ELF-1 (cell line): ENCODE data around the gene CASKIN1.
A peak's percentile ranks its signal among the peaks of the same experiment; 100 is the strongest.

Experiments
- DNase-seq: peaks from one replicate; pipeline ENCODE4 v3.0.0-alpha.2; 2016; ENCODE audit warnings: low read depth, low spot score

CASKIN1 gene

DNA sequence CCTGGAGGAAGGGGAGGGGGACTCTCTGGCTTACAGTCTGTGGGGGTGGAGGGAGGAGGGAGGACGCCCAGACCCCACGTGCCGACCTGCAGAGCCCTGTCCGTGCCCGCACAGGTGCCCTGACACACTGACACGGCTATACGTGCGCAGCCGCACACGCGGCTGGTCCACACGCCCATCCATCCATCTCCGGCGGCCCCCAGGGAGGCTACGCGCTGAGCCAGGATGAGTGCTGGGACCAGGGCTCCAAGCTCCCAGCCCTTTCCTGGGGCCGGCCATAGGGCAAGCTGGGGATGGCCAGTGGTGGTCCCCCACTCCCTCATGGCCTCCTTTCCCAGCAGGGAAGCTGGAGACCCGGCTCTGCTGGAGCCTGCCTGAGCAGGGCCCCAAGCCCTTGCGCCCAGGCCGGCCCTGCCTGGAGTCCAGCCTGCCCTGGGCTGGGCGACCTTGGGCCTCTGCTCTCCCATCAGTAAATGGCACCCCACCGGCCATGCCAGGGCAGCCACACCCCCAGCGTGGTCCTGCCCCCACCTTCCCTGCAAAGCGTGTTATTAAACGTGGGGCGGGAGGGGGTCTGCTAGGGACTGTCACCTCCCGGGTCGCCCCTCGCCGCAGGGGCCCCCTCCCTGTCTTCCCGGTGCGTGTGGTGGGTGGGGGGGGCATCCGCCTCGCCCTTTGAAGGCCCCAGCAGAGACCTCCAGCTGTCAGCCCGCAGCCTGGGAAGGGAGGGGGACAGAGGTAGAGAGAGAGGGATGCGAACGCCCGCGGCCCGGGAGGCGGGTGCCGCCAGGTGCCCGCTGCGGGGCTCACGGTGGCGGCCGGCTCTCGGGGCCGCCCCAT lies 863 bp downstream of the CASKIN1 start:
- DNase-seq, result no peak

DNA sequence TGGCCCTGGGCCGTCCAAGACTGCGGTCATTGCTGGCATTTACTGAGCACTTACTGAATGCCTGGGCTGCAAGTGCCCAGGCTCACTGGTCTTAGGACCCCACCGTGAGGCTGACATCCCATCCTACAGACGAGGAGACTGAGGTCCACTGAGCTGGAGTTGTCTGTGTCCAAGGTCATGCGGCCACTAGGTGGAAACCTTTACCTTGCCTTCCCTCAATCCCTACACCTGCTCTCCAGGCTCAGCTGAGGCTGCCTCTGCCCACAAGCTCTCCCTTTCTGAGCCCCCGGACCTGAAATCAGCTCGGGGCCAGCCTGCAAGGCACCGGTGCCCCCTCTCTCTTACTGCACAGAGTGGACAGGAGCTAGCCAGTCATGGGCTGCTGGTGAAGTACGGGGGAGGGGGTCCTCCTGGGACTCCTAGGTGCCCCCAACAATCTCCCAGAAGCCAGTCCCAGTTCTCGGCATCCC lies 1.5 kb downstream of the CASKIN1 start:
- DNase-seq, result peak; percentile 85

DNA sequence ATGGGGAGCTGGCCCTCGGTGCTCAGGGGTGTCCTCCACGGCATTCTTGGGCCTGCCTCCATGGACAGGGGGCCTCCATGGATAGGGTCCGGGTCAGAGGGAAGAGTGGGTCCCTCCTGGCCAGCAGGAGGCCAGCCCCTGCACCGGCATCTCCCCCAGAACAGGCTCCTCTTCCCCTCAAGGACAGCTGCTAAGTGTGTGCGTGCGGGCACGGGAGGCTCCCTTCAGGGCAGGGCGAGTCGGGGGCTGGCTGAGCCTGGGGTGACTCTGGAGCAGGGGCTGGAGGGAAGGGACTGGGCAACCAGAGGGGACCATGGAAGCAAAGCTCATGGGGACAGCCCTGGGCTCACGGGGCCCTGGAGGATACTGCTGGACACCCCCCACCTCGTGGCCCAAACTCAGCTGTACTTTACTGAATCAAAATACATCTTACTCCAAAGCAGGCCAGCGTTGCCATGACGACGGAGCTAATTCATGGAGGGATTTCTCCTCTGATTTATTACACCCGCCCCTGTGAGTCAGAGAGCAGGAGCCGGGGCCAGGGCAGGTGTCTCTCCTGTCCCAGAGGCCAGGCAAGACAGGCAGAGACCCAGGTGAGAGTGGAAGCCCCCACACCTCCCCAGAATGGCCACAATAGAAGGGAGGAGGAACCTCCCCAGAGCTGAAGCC lies 2.1 kb downstream of the CASKIN1 start:
- no peak for DNase-seq

DNA sequence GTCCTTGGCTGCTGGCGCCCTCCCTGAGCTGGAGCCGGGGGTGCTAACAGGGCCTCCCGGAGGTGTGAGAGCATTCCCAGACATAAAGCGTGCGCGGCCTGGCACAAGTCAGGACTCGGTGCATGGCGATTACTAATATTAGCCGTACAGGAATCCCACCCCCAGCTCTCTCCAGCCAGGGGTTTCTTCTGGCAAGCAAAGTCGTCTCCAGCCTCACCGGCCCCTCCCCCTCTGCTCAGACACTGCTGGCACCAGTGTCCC lies 5.0 kb downstream of the CASKIN1 start:
- no peak for DNase-seq

DNA sequence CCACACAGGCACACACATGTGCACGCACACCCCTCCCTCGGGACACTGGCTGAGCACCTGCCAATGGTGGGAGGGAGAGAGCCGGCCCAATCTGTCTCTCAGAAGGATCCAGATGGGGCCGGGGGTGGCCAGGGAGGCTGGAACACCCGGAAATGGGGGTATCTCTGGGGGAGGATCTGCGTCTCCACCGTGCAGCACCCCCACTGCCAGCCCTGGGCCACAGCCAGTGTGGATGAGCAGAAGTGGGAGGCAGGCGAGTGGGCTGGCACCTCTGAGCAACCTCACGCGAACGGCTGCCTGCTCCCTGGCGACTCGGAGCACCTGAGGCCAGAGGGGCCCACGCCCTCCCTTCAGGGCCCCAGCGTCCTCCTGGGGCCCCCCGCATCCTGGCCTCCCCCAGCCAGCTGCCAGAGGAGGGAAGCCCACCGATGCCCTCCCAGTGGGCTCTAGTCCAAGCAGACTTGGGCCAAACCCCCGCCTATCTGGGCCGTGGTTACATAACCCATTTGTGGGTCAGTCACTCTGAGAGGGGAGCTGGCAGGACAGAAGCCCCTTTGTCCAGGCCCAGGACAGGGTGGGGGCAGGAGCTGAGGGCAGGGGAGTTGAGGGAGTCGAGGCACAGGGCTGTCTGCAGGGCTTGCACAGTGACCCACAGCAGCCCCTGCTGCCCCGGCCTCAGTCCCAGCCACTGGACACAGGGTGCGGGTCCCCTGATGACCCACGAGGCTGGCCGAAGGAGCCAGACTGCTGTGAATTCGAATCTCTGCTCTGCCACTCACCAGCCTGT lies 5.6 kb downstream of the CASKIN1 start:
- DNase-seq, result no peak

DNA sequence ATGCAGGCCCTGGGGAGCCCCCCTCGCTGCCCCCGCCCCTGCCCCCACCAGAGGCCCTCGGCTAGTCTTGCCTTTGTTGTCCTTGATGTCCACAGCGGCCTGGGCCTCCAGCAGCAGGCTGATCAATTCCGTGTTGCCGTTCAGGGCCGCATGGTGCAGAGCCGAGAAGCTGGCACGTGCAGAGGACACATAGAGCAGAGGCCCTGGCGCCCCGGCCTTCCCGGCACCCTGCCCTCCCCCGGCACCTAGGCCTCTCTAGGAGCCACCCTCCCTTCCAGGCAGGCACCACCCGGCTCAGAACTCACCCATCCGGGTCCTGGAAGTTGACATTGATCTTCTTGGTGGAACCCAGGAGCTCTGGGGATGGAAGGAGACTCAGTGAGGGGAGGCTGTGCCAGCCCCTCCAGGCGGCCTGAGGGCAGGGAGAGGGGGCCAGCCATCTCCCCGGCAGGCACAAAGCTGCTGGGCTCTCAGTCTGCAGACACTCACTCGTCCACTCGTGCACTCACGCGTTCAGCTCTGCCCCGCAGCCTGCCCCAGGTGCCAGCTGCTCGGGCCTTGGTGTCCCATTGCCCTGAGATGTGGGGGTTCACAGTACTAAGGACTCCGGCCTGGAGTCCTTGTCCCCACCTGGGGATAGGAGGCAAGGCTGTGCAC lies 6.3 kb downstream of the CASKIN1 start:
- DNase-seq, result no peak

DNA sequence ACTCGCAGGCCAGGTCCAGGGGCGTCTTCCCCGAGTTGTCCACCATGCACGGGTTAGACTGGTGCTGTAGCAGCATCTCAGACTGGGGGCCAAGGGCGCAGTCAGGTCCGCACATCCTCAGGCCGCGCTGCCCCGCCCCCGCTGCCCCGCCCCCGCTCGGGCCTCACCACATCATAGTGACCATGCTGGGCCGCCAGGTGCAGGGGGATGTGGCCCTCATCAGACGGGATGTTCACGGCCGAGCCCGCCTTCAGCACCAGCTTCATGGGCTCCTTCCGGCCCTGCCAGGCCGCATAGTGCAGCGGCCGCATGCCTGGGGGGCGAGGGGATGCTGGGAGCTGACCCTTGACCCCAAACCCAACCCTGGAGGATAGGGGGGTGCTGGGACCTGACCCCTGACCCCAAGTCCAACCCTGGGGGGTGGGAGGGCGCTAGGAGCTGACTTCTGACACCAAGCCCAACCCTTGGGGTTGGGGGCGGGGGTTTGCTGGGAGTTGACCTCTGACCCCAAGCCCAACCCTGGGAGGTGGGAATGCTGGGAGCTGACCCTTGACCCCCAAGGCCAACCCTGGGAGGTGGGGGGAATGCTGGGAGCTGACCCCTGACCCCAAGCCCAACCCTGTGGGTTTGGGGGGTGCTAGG lies 7.0 kb downstream of the CASKIN1 start:
- peak; percentile 35 for DNase-seq

DNA sequence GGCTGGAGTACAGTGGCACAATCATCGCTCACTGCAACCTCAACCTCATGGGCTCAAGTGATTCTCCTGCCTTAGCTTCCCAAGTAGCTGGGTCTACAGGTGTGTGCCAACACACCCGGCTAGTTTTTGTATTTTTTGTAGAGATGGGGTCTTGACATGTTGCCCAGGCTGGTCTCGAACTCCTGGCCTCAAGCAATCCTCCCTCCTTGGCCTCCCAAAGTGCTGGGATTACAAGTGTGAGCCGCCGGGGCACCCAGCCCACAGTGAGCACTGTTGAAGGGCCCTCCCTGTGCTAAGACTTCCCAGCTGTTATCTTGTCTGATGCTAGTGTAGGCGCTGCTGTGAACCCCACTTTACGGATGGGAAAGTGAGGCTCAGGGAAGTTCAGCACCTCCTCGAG lies 8.0 kb downstream of the CASKIN1 start:
- no peak for DNase-seq

DNA sequence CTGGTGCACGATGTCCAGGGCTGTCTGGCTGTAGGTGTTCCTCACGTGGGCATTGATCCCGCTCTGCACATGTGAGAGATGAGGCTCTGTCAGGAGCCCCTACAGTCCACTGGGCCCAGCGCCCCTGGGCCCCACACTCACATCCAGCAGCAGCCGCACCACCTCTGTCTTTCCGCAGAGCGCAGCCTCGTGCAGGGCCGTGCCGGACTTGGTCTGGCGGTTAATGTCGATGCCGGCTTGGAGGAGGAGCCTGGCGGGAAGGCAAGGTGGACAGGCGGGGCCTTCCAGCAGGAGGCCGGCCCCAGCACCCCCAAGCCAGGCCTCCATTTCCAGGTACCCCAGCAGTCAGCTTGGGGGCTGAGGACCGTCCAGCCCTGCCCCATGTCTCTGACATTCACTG lies 9.2 kb downstream of the CASKIN1 start:
- no peak for DNase-seq

DNA sequence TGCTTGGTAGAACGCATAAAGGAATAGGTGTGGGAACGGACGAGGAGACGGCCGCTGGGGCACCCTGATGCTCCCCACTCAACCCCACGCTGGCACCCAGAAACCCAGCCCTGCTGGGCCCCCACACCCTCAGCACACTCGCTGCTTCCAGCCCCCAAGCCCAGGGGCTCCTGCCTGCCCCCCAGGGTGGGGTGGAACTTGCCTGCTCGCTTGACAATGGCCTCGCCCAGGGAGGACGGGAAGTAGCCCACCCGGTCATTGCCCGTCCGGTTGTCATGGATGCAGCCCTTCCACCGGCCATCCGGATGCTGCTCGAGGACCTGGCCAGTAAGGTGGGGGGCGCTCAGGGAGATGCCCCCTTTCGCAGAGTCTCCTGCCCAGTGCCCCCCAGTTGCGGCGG lies 9.9 kb downstream of the CASKIN1 start:
- DNase-seq, result no peak

DNA sequence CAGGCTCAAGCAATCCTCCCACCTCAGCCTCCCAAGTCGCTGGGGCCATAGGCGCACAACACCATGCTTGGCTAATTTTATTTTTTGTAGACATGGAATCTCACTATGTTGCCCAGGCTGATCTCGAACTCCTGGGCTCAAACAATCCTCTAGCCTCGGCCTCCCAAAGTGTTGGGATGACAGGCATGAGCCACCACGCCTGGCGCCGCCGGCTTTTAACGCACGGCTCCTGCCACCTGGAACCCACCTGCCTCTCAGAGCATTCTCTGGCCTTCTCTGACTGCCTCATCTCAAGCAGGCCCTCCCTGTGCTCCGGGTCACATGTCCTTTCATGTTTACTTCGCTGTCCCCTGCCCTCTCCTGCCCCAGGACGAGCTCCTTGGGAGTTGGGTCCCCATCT lies 10.3 kb downstream of the CASKIN1 start:
- DNase-seq, result no peak

DNA sequence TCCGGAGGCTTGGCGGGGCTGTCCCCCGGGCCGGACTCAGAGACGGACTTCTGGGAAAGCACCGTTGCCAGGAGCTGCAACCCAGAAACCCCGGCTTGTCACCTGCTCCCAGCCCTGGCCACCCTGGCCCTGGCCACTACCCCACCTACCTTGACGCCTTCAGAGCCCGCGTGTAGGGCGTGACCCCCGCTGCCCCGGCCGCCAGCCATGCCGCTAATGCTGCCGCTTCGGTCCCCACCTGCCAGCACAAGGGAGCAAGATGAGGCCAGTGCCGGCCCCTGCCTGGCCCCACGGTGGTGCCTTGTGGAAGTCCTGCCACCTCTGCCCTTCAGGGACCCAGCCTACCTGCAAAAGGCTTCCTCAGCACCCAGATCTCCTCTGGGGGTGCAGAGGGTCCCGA lies 11.4 kb downstream of the CASKIN1 start:
- no peak for DNase-seq

DNA sequence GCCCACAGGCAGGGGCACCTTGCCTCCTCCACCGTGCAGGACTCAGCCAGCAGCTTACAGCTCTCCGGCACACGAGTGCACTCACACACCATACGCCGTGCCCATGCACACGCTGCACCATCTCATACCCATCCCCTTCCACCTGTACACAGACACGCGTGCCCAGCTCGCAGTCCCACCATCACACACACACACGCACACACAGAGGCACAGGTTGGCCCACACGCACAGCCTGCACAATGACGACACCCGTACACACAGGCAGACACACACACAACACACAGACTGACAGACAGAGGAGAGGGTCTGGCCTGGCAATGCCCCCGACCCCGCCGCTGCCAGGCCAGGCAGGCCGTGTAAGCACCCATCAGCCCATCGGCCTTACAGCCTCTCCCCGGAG lies 12.1 kb downstream of the CASKIN1 start:
- no peak for DNase-seq

DNA sequence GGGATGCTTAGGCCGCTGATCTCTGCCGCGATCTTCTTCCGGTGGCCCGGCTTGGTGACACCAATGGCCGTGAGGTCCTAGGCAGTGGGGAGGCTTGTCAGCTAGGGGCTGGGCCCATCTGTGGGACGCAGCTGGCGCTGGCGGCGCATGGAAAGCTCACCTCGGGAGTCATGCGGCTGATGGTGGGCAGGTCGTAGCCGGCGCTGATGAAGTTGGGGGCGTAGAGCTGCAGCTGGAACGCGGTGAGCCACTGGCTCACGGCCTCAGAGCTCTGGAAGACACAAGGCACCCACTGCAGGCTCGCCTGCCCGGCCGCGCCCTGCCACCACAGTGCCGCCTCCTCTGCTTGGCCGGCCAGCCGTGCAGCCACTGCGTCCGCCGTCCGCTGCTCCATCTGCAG lies 12.7 kb downstream of the CASKIN1 start:
- no peak for DNase-seq

DNA sequence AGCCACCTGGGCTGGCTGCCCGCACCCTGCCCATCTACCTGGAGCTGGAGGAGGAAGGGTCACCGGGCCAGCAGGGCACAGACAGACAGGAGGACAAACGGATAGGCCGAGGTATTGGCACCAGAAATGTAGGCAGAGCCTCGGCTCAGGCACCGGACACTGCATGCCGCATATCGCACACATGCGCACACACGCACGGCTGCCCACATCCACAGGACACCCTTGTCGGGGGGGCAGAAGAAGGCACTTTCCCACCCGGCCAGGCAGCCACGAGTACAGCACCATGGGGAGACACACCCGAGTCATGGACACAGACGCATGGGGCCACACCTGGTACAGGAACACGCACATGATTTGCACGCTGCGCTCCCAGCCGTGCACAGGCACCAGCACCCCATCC lies 14.5 kb downstream of the CASKIN1 start:
- DNase-seq, result no peak

DNA sequence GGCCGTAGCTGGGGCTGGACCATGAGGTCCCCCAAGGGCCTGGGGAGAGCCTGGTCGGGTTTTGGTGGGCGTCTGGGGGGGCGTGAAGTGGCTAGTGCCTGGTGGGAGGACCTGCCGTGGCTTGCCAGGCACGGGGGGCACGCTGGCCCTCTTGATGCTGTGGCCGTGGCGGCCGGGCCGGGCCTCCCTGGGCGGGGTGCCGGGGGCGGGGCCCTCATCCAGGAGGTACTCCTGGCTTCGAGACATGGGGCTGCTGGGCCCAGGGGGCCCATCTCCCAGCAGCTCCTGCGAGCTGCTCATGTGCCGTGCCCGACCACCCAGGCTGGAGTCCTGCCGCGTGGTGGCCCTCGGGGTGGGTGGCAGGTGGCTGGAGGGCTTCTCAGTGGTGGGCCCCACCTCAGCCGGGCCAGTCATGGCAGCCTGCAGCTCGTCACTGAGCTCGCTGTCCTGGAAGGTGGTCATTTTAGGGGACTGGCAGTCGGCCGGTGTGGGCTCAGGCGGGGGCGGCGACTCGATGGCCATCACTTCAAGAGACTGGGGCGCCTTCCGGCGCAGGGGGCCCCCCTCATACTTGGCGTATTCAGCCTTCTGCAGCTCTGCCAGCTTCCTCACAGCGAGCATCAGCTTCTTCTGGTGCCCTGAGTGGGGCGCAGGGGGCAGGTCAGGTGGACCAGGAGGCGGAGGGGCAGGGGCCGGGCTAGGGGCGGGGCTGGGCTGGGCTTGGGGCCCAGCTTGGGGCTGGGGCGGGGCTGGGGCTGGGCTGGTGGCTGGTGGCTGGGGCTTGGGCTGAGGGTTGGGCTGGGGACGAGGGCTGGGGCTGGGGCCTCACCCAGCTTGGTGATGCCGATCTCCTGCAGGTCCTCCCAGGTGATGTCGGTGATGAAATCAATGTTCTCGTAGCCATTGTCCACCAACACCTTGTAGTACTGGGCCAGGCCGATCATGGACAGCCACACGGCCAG lies 15.2 kb downstream of the CASKIN1 start:
- DNase-seq, result no peak

DNA sequence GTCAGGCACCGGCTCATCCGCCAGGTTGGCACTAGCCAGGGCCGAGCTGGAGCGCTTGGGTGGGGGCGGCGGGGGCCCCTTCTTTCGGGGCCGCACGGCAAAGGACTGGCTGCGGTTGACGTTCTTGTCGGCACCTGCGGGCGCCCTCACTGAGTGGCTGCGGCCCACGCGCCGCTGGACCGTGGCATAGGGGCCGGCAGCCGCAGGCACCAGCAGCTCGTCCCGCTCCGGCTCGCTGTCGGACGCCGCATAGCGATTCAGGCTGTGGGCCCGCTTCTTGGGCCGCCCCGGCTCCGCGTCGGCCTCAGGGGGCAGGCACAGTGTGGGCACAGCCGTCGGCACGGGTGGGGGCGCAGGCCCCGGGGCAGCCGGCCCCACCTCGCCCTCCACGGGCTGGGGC lies 15.9 kb downstream of the CASKIN1 start:
- DNase-seq, result no peak

DNA sequence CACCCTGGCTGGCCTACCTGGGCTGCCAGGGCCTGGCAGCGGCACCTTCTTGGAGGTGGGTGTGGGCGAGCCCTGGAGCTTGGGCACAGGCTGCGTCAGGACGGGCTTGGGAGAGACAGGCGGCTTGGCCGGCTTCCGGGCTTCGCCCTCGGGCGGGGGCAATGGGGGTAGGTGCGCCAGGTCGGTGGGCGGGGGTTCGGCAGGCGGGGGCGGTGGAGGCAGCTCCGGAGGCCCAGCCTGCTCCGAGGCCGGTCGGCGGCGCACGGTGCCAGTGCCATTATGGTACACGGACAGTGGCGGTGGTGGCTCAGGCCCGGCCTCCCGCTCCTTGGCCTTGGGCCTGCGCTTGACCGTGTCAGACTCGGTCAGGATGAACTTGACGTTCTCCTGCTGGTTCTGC lies 16.8 kb downstream of the CASKIN1 start:
- DNase-seq, result no peak

DNA sequence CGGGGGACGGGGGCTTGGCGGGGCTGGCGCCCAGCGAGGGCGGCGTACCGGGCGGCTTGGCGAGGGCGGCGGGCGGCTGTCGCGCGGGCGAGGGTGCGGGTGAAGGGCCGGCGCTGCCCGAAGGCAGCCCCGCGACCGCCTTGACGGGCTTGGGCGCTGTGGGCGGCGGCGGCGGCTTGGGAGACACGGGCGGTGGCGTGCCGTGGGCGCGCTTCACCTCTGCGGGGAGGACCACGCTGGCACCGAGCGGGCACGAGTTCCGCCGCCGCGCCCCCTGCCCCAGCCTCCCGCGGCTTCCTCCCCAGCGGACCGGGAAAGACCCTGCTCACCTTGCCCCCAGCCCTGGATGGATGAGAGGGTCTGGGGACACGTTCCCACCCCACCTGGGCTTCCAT lies 17.3 kb downstream of the CASKIN1 start:
- no peak for DNase-seq

DNA sequence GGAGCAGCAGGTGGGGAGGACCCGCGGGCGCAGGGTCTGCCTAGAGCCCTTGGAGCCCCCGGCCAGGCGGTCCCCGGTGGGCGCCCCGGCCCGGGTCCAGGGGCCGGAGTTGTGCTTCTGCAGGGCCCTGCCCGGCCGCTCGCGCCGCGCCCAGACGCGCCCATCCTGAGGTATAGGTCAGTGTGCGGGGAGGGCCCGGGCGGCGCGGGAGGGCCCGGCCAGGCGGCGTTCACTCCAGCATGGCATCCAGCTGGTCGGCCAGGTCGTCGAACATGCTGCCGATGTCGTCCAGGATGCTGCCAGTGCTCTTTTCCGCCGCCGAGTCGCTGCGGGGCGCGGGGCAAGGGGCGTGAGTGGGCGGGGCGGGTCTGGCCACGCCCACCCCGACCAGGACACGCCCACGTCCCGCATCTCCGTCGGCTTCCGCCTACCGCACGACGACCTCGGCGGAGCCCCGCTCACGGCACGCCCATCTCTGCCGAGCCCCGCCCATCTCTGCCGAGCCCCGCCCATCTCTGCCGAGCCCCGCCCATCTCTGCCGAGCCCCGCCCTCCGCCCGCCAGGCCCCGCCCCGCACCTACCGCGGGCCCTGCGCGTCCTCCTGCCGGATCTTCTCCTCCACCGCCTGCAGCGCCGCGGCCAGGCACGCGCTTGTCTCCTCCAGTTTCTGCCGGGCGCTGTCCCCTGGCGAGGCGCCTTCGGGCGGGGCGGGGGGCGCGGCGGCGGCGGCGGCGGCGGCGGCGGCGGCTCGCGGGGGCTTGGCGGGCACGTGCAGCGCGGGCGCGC lies 17.9 kb downstream of the CASKIN1 start:
- DNase-seq, result peak; percentile 82
